GM23338 (cell line): ENCODE data around the gene RELN.
"Not testable (repeated sequence)": the region's sequence is repeated elsewhere in the genome, so short reads cannot be mapped to it uniquely, and the experiment has no call there.

Source experiments
- CREB1 ChIP-seq: fragments of 250-450 bp; sonication (Bioruptor Pico); IDR thresholded peaks from 2 replicates; pipeline ENCODE4 v1.5.0; 2020; ENCODE audit warnings: low read depth, mild to moderate bottlenecking, moderate library complexity
- CTCF ChIP-seq, 2 experiments: fragments of 200-600 bp in 1 of 2; sonication (generic) in 1 of 2; conservative IDR thresholded peaks; 2 replicates each; pipeline versions ENCODE4 v1.5.1 to v1.6.1; 2016 to 2017; ENCODE audit warnings: antibody characterized with exemption in 2 of 2, low read depth in 2 of 2, mild to moderate bottlenecking in 2 of 2, moderate library complexity in 1 of 2
- ETS1 ChIP-seq: IDR thresholded peaks from 2 replicates; pipeline ENCODE4 v1.6.1; 2016; ENCODE audit warnings: antibody characterized with exemption
- EZH2 ChIP-seq: fragments of 200-600 bp; sonication (generic); IDR thresholded peaks from one replicate; pipeline ENCODE4 v1.8.0; 2017; ENCODE audit warnings: antibody characterized with exemption, mild to moderate bottlenecking, low read depth; ENCODE audit not compliant: unreplicated experiment
- REST ChIP-seq: IDR thresholded peaks from one replicate; pipeline ENCODE4 v1.6.1; 2018; ENCODE audit warnings: antibody characterized with exemption; ENCODE audit not compliant: unreplicated experiment

GRCh38 chr7:103787041-103787440 is 202.4 kb downstream of the RELN start:
- not testable (repeated sequence) for TF ChIP-seq EZH2; ETS1; CTCF (conservative IDR thresholded peaks at IDR 0.05; ENCODE audit: low read depth in 2 of 2); CREB1; REST
